GM18951 (cell line): ENCODE results near the gene SCN2A.

Experiments
- POLR2A ChIP-seq: IDR thresholded peaks from 4 replicates; pipeline ENCODE4 v1.6.1; 2011; ENCODE audit warnings: mild to moderate bottlenecking; ENCODE audit not compliant: insufficient read length, insufficient read depth; ENCODE audit errors: extremely low read depth
- in situ Hi-C: fragments of 300-500 bp; cut with MboI; formaldehyde crosslinking; loops from one replicate; pipeline ENCODE4 v1.12.0; 2022; ENCODE audit warnings: low sequenced_read_pairs, mixed read lengths, inconsistent platforms; ENCODE audit not compliant: unreplicated experiment

The SCN2A gene

GRCh38 chr2:165239230-165239629 is at the start of gene SCN2A:
SCN2A (plus strand) TSS chr2:165239414; CDS start chr2:165295824, 56,410 bp downstream.
- in situ Hi-C loops, result no loop called here
- no peak for TF ChIP-seq POLR2A

- in situ Hi-C loops, result no loop called here
Measured at GRCh38 chr2:165191096-165191728, 48.0 kb upstream of the SCN2A start.

GRCh38 chr2:165192729-165193128 is 46.5 kb upstream of the SCN2A start:
- in situ Hi-C loops, result no loop called here
- no peak for TF ChIP-seq POLR2A

More at GRCh38 chr2:165191096-165191728, 48.0 kb upstream of the SCN2A start:
- no peak for TF ChIP-seq POLR2A

GRCh38 chr2:165193178-165193777 is 45.9 kb upstream of the SCN2A start:
- in situ Hi-C loops, result no loop called here
- no peak for TF ChIP-seq POLR2A

- in situ Hi-C loops, result no loop called here
- no peak for TF ChIP-seq POLR2A
Measured at GRCh38 chr2:165196411-165196810, 42.8 kb upstream of the SCN2A start.

- in situ Hi-C loops, result no loop called here
- TF ChIP-seq POLR2A, result no peak
Measured at GRCh38 chr2:165197346-165197745, 41.9 kb upstream of the SCN2A start.

GRCh38 chr2:165198181-165198580 is 41.0 kb upstream of the SCN2A start:
- TF ChIP-seq POLR2A, result no peak
- in situ Hi-C loops, result no loop called here

GRCh38 chr2:165202239-165202638 is 37.0 kb upstream of the SCN2A start:
- in situ Hi-C loops, result loop anchor here (10.0 kb wide), 1 partner anchor 197 kb away; no protein-coding TSS in a partner anchor
- no peak for TF ChIP-seq POLR2A

- TF ChIP-seq POLR2A, result no peak
- in situ Hi-C loops, result loop anchor here (10.0 kb wide), 1 partner anchor 199 kb away; no protein-coding TSS in a partner anchor
Measured at GRCh38 chr2:165203689-165204559, 35.3 kb upstream of the SCN2A start, which contains the start of gene SCN3A. SCN3A (minus strand) TSS chr2:165204050; CDS start chr2:165176394, 27,656 bp downstream.

GRCh38 chr2:165205865-165206264 is 33.3 kb upstream of the SCN2A start:
- TF ChIP-seq POLR2A, result no peak
- in situ Hi-C loops, result loop anchor here (10.0 kb wide), 1 partner anchor 201 kb away; no protein-coding TSS in a partner anchor

- no peak for TF ChIP-seq POLR2A
- in situ Hi-C loops, result loop anchor here (10.0 kb wide), 1 partner anchor 203 kb away; no protein-coding TSS in a partner anchor
Measured at GRCh38 chr2:165208094-165208493, 31.1 kb upstream of the SCN2A start.

GRCh38 chr2:165214093-165214492 is 25.1 kb upstream of the SCN2A start:
- TF ChIP-seq POLR2A, result no peak
- in situ Hi-C loops, result no loop called here

- in situ Hi-C loops, result no loop called here
- no peak for TF ChIP-seq POLR2A
Measured at GRCh38 chr2:165219481-165219880, 19.7 kb upstream of the SCN2A start.

- in situ Hi-C loops, result no loop called here
Measured at GRCh38 chr2:165224941-165225340, 14.3 kb upstream of the SCN2A start.

More at GRCh38 chr2:165224941-165225340, 14.3 kb upstream of the SCN2A start:
- TF ChIP-seq POLR2A, result no peak
